Adrenal gland (tissue), 12 donors: ENCODE measurements around the gene TRAK1. TPM values are rescaled to one million over a fixed set of nuclear protein-coding genes. Genes with fewer than 3 reads are reported as not detected.

Experiments
- DNase-seq, 7 donors: peaks; one replicate each; pipeline ENCODE4 v3.0.0-alpha.2; 2019 to 2020
- H3K27ac ChIP-seq, 5 donors: fragments of 200-600 bp; sonication (generic) in 4 of 5; 1 replicate in 3 of 5; 2 replicates in 2 of 5; pipeline versions ENCODE4 v1.5.1 to v1.8.0; 2016 to 2020; ENCODE audit warnings: mild to moderate bottlenecking in 1 of 5
- H3K27me3 ChIP-seq: fragments of 200-600 bp; 2 replicates; pipeline ENCODE4 v1.8.0; 2021
- H3K36me3 ChIP-seq, 2 donors: fragments of 200-600 bp; replicated peaks in 1 of 2; 1 replicate in 1 of 2; 2 replicates in 1 of 2; pipeline versions ENCODE4 v1.5.1 to v1.8.0; 2018 to 2022
- H3K4me1 ChIP-seq, 2 donors: fragments of 200-600 bp; replicated peaks in 1 of 2; 1 replicate in 1 of 2; 2 replicates in 1 of 2; pipeline versions ENCODE4 v1.5.1 to v1.8.0; 2018 to 2021
- H3K4me3 ChIP-seq, 4 donors: fragments of 200-600 bp; sonication (generic) in 3 of 4; one replicate each; pipeline ENCODE4 v1.5.1; 2016 to 2018
- H3K9me3 ChIP-seq, 3 donors: fragments of 200-600 bp; sonication (generic) in 1 of 3; replicated peaks in 1 of 3; 1 replicate in 2 of 3; 2 replicates in 1 of 3; pipeline versions ENCODE4 v1.5.1 to v1.8.0; 2016 to 2021
- CTCF ChIP-seq, 6 experiments: fragments of 450-650 bp in 4 of 6; fragments of 200-600 bp in 2 of 6; sonication (generic) in 1 of 6; IDR thresholded peaks; 1 replicate in 5 of 6; 2 replicates in 1 of 6; pipeline versions ENCODE4 v1.5.1 to v1.8.0; 2016 to 2021; ENCODE audit warnings: antibody characterized with exemption in 6 of 6, mild to moderate bottlenecking in 2 of 6, moderate library complexity in 1 of 6
- POLR2A ChIP-seq, 2 donors: fragments of 450-650 bp; IDR thresholded peaks; one replicate each; pipeline ENCODE4 v1.6.1; 2017; ENCODE audit warnings: antibody characterized with exemption in 2 of 2, mild to moderate bottlenecking in 2 of 2, moderate library complexity in 1 of 2
- WGBS, 4 donors: extraction: QIAGEN DNeasy Blood & Tissue Kit in 2 of 4; methylation state at CpG; one replicate each; pipeline versions ENCODE4 v1.1.5 to v1.1.7; 2013 to 2017; 5-methylcytosine and 5-hydroxymethylcytosine counted together
- intact Hi-C, 2 donors: fragments of 100-400 bp; cut with DNase I; formaldehyde crosslinking; loops; one replicate each; pipeline versions ENCODE4 v1.14.1 to v1.15.0; 2022 to 2023
- polyA plus RNA-seq, 3 donors: library from polyadenylated mRNA; stranded (reverse); fragments of 200-250 nt in 2 of 3; fragments of 350-450 nt in 1 of 3; fragmentation: Illumina TruSeq in 1 of 3; extraction: RNeasy Lipid Tissue Mini Kit (QIAGEN cat#74804) in 1 of 3; gene quantifications; one replicate each; pipeline ENCODE4 v1.2.3, GENCODE V29; 2013 to 2014
- total RNA-seq, 9 donors: library from RNA; depleted of rRNA in 4 of 9; stranded (reverse); fragments of >200 nt in 4 of 9; fragments of 120-200 nt in 1 of 9; fragmentation: NEBNext Ultra II Directional in 1 of 9; extraction: Animal tissue kit (Norgen Biotek cat#: 25700) in 1 of 9; gene quantifications; one replicate each; pipeline versions ENCODE4 v1.1.0 to v1.2.4, GENCODE V29; 2013 to 2023
- donor health status: healthy with polysubstance abuse.
- donor health status: Bipolar disorder and iron deficiency.
- donor health status: DM: yes; HTN: yes; CAD: no.
- donor health status: DM: no; HTN: no; CAD: no.
- donor health status: DM: no; HTN: no; CAD: no.
- donor health status: DM: yes; HTN: yes; CAD: no.

Gene TRAK1
- total and polyA plus RNA-seq, 12 donors = 13.1 to 38.1 (median 26.4) TPM

DNA sequence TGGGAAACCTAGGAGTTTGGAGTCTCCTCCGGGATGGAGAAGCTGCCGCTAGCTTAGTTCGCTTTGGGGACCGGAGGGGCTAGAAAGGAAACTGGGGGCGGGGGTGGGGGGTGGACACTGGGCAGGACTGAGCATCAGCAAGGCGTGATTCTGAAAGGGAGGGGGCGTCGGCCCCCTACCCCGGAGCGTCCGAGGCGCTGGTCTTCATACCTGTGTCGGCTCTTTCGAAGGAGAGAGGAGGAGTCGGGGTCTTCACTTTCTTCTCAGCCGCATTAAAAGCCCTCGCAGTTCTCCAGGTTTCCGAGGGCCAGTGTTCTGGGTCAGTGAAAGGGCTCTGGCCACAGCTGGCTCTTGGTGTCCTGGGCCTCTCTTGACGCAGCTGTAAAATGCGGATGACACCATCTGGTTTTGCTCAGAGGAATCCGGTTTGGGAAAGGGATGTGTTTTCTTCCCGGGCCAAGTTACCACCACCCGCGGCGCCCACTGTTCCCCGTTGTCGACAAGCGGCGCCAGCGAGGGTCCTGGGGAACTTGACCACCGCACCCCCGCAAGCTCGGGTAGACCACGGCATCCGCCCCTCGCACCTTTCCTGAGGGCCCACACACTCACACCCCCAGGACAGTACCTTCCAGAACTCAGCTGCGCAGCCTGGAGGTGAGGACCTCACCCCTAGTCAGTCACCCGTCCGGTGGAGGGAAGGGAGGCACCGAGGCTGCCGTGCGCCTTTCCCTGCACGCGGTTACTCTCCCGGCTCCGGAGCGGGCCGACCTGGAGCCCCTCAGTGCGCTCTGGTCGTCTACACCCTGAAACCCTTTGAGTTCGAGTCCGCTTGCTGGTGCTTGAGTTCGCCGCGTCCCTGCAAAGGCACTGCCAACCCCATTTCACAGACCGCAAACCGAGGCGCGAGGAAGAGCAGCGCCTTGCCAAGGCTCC, 174.2 kb downstream of the TRAK1 start:
- WGBS, 4 donors = 9 to 11% (median 11%) methylated on average over 12 to 60 of the region's 60 CpGs
- no peak overlapping the region for H3K27ac ChIP-seq
- no peaks in the 10 kb centered on the region for H3K36me3 ChIP-seq
- H3K27me3 ChIP-seq = peaks cover 37% of the 10 kb centered on the region
- intact Hi-C loops = no loop called here
- H3K4me1 ChIP-seq = peaks cover 0 to 14% of the 10 kb centered on the region in 2 donors
- peak overlapping the region in 1 of 4 donors; percentile 9 for H3K4me3 ChIP-seq
- DNase-seq = peak in 1 of 7 donors; percentile 14
- no peaks in the 10 kb centered on the region for H3K9me3 ChIP-seq
- TF ChIP-seq POLR2A (IDR thresholded peaks at IDR 0.05) (no peak), CTCF (IDR thresholded peaks at IDR 0.05) (no peak)

DNA sequence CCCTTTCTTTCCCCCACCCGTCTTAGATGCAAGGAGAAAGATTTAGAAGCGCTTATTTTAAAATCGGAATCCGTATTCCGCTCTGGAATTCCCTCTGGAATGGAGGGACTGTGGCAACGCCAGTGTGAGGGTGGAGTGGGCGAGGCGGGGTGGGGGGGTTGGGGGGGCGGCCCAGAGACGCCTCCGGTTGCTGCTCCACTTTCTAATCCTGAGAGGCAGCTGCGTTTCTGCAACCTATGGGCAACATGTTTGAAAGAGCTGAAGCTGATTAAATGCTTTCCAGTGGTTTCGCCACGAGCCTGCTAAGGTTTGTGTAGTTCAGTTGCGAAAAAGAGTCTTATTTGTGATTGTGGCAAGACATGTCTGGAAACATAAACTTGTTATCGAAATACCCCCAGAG, 174.9 kb downstream of the TRAK1 start, which contains the start of gene CCK:
Gene CCK, minus strand, starts transcription at position 101 of the 400 bp plus-strand sequence. CDS start 2,555 bp downstream, outside the sequence.
- TF ChIP-seq POLR2A (IDR thresholded peaks at IDR 0.05) (no peak), CTCF (IDR thresholded peaks at IDR 0.05) (no peak)
- no peak within 1 kb of the TSS for H3K27ac ChIP-seq
- intact Hi-C loops = no loop called here
- WGBS, 4 donors = 37 to 61% (median 46%) methylated on average over 14 to 16 of the region's 16 CpGs
- no peaks in the 10 kb centered on the region for H3K36me3 ChIP-seq
- H3K4me3 ChIP-seq = peak within 1 kb of the TSS in 1 of 4 donors; percentile 9
- peaks cover 37% of the 10 kb centered on the region for H3K27me3 ChIP-seq
- H3K4me1 ChIP-seq = peaks cover 0 to 14% of the 10 kb centered on the region in 2 donors
- DNase-seq = no peak
- H3K9me3 ChIP-seq = no peaks in the 10 kb centered on the region

DNA sequence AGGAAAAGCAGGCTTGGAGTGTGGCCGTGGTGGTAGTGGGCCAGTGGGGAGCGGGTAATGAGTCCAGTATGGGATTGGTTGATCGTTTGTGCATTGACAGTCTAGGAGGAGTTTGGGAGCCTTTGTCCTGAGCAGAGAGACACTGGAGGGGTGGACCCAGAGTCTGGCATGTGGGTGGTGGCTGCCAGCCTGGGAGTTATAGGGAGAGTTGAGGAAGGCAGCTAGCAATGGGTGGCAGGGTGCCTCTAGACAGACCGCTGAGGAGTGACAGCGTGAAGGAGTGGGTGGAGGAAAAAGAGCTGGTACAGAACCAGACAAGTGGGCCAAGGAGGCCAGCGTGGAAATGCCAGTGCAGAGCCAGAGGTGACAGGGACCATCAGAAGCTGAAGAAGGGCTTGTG, 176.7 kb downstream of the TRAK1 start:
- TF ChIP-seq CTCF (IDR thresholded peaks at IDR 0.05) (no peak), POLR2A (IDR thresholded peaks at IDR 0.05) (no peak)
- 81 to 87% (median 83%) methylated on average over 6 of the region's 6 CpGs for WGBS, 4 donors
- Histone ChIP-seq H3K27me3 (peaks cover 28% of the 10 kb centered on the region), H3K4me3 (no peak overlapping the region), H3K27ac (no peak overlapping the region), H3K36me3 (no peaks in the 10 kb centered on the region), H3K4me1 (peaks cover 0 to 14% of the 10 kb centered on the region in 2 donors), H3K9me3 (no peaks in the 10 kb centered on the region)
- no peak for DNase-seq
- intact Hi-C loops = no loop called here

- Histone ChIP-seq H3K4me3 (no peak overlapping the region), H3K27me3 (peaks cover 10% of the 10 kb centered on the region), H3K4me1 (peaks cover 0 to 2% of the 10 kb centered on the region in 2 donors), H3K9me3 (no peaks in the 10 kb centered on the region), H3K36me3 (no peaks in the 10 kb centered on the region), H3K27ac (no peak overlapping the region)
- no peak for DNase-seq
- intact Hi-C loops = no loop called here
- no peak for TF ChIP-seq POLR2A (IDR thresholded peaks at IDR 0.05)
- no peak for TF ChIP-seq CTCF (IDR thresholded peaks at IDR 0.05)
- WGBS, 4 donors = 78 to 90% (median 81%) methylated on average over 7 of the region's 7 CpGs
Observed at GRCh38 chr3:42269647-42270046, 178.5 kb downstream of the TRAK1 start.
